GM12874 (cell line): ENCODE measurements around the gene FBXW4.

Experiments
- TF ChIP-seq, protein P1 (sequence below): IDR thresholded peaks from 2 replicates; pipeline ENCODE4 v1.5.1; 2011; ENCODE audit warnings: low read depth, mild to moderate bottlenecking, control low read depth, low read length, moderate library complexity; ENCODE audit not compliant: insufficient read depth

FBXW4 gene

DNA sequence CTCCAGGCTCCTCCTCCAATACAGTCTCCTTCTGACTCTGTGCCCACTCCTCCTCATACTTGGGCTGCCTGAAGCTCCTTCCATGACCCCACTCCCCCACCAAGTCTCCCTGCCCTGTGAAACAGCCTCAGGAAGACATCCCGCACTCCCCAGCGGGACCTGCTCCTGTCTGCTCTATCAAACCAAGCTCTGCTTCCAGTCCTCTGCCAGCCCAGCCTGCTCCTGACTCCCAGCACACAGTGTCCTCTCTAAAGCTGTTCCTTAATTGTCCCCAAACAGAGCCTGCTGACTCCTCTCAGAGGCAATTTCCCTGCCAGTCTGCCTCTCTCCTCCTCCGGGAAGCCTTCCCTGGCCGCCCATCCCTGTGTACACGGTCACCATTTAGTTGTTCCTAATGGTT lies 116.8 kb downstream of the FBXW4 start:
- TF ChIP-seq, protein P1, sequence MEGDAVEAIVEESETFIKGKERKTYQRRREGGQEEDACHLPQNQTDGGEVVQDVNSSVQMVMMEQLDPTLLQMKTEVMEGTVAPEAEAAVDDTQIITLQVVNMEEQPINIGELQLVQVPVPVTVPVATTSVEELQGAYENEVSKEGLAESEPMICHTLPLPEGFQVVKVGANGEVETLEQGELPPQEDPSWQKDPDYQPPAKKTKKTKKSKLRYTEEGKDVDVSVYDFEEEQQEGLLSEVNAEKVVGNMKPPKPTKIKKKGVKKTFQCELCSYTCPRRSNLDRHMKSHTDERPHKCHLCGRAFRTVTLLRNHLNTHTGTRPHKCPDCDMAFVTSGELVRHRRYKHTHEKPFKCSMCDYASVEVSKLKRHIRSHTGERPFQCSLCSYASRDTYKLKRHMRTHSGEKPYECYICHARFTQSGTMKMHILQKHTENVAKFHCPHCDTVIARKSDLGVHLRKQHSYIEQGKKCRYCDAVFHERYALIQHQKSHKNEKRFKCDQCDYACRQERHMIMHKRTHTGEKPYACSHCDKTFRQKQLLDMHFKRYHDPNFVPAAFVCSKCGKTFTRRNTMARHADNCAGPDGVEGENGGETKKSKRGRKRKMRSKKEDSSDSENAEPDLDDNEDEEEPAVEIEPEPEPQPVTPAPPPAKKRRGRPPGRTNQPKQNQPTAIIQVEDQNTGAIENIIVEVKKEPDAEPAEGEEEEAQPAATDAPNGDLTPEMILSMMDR = no peak

DNA sequence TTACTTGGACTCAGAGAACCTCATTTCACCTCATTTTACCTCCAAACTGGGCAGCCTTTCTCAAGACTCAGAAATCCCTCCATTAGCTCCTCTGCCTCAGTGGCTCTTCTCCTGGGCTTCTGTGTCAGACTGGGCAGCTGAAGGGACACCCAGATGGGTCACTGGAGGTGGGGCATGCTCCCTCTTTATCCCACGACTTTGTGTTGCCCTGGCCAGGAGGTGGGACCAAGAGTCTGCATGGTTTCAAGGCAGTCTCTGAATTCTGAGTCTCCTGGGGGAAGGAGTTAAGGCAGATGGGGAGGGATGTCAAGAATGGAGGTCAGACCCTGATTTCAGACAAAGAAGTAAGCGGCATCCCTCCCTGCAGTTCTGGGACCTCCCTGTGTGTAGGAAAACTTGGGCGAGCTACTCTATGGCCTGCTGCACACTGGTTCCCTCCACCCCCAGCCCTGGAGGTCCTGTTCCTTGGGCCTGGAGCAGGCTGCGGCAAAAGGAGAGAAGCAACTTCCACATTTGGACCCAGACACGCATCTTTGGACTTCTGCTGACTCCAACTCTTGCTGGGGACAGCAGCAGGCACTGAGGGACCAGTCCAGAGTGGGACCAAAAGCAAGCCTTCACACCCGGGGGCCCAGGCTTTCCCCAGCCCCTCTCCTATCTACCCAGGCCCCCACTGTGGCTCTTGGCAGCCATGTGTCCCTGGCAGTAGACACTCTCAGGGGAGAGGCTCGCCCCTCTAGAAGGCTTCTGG lies 117.7 kb downstream of the FBXW4 start:
- TF ChIP-seq, protein P1 = no peak

DNA sequence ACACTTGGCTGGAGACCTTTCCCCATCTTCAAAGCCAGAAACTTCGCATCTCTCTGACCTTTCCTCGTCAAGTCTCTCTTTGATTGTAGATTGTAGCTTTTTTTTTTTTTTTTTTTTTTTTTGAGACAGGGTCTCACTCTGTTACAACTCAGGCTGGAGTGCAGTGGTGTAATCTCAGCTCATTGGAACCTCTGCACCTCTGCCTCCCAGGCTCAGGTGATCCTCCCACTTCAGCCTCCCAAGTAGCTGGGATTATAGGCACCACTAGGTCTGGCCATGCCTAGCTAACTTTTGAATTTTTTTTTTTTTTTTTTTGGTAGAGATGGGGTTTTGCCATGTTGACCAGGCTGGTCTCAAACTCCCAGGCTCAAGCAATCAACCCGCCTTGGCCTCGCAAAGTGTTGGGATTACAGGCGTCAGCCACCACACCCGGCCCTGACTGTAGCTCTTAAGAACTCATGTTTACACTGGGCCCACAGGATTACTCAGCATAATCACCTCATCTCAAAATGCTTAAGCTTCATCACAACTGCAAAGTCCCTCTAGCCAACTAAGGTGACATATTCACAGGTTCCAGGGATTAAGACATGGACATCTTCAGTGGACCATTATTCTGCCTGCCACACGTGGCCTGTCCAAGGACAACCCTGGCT lies 118.6 kb downstream of the FBXW4 start:
- TF ChIP-seq, protein P1 = no peak

DNA sequence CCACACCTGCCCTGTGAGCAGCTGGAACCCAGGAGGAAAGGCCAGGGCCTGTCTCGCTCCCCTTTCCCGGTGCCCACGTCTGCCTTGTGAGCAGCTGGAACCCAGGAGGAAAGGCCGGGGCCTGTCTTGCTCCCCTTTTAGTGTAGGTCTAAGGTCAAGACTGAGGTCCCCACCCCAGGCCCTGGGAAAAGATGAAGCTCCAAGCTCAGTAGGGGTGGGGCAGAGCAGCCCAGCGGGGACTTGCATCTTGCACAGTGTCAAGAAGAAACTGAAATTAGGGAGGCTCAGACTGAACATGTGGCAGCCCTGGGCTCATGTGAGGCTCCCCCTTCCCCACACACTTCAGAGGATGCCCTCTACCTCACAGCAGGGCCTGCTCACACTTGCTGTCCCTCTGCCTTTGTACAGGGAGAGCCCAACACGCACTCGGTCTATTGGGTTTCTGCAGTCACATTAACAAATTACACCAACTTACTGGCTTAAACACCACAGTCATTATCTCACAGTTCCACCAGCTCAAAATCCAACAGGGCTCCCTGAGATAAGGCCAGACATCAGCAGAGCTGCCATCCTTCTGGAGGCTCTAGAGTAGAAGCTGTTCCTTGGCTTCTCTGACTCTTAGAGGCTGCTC lies 119.3 kb downstream of the FBXW4 start:
- TF ChIP-seq, protein P1 = no peak

DNA sequence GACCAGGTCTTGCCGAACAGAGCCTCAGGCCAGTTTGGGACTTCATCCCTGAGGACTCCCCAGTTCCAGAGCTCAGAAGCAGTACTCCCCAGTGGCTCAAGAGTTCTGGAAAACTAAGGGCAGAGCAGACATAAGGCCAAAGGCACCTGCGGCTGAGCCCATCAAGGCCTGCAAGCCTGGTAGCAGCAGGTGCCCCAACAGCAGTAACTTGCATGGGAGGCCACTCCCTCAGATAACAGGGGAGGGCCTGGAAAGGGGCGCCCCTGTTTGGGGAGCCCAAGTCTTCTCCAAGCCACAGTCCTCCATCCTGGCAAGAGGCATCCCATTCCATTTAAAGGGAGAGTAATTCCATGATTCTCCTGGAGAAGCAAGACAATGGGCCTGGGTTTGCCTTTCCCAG lies 119.9 kb downstream of the FBXW4 start:
- TF ChIP-seq, protein P1 = no peak

DNA sequence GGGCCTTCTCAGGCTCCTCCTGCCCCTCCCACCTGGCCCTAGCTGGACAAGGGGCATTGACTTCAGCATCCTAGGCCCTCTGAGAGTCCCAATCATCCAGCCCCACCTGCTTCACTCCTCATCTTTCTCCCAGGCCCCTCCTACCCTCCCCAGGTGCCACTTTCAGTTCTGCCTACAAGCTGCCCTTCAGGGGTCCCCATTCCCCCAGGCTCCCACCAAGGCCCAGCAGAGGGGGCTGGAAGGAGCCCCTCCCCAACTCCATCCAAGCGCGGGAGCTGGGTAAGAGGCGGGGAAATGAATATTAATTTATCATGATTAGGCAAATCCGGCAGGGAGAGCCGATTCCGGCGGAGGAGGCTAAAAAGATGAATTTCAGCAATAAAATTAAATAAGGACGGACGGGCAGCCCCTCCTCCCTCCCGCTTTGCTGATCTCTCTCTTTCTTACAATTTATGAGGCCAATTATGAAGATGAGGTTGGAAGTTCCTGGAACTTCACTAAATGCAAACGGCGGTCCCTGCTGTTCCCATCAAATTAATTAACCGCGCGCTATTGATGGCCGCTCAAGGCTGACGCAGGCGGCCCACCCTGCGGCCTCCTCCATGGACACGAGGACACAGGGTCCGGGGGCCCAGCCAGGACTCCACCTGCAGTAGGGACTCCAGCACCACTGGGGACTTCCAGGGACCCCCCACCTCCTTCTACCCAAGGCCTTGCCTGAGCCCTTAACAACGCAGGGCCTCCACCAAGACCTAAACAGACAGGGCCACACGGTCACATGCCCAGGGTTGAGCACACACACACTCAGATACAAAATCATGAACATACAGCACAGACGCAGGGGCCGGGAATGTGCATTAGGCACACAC lies 120.9 kb downstream of the FBXW4 start:
- TF ChIP-seq, protein P1 = no peak

DNA sequence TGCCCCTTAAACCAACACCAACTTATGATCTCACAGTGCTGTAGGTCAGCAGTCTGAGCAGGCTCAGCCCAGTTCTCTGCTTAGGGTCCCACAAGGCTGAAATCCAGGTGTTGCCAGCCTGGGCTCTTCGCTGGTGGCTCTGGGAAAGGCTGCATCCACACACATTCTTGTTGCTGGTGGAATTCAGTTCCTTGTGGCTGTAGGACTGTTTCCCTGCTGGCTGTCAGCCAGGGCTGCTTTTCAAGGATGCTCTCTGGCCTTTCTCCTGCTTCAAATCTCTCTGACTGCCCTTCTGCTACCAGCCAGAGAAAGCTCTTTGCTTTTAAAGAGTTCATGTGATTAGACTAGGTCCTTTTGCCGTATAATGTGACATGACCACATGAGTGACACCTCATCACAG lies 122.2 kb downstream of the FBXW4 start:
- TF ChIP-seq, protein P1 = no peak
